HG03575 (cell line): ENCODE results near the gene KCNT2.

Source experiments
- ATAC-seq: cut with Tn5 transposase; IDR thresholded peaks from one replicate; pipeline ENCODE4 v1.9.1; 2021; ENCODE audit not compliant: unreplicated experiment, insufficient number of reproducible peaks, low FRiP score; ENCODE audit errors: extremely low read depth

KCNT2 gene

DNA sequence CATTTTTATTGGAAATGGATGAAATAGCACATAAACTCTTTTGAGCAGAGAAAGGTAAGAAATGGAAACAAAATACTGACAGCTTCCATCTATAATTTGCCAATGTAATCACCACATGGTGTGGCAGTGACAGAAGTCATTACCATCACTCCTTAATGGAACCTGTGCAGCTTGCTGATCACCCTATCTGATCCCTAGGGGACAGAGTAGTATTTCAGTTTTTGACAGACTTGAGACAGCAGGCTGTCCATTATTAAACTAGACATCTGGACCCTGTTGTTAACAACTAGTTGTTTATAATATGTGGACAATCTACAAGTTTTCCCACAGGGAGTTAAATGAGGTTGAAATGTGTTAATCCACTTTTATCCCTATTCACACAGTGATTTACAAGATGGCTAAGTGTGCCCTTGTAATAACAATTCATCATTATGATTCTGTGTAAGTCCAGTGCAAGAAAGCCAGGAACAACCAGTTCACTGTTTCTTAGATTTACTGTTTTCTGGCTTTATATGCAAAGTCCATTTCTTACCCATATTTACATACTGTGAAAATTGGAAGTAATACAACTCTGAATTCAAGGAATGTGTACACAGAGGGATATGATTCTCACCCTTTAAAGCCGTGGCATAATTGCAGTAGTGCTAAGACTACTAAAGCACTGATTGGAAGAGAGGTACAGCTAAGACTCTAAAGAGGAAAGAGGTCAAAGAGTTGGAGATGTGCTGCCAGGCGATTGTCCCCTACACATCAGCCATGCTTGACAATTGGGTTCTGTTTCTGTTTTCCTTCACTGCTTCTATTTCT, 9.1 kb downstream of the KCNT2 start:
- ATAC-seq = no peak

DNA sequence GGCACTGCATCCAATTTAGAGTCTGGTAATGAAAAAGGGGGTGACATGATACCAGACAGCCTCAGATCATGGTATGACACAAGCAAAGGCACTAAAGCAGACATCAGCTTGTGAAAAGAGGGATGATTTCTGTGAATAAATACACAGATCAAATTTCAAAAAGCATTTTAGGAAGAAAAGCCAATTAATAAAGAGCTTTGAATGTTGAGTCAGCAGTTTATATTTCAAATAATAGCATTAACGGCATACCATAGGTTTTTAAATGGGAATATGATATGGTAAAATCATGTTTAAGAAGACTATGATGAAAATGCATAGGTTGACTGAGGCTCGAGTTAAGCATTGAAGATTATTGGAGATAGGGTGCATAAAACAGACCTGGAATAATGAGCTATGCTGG, 13.5 kb downstream of the KCNT2 start:
- no peak for ATAC-seq

GRCh38 chr1:196593955-196594354, 14.3 kb downstream of the KCNT2 start:
- ATAC-seq = no peak

GRCh38 chr1:196590959-196591358, 17.3 kb downstream of the KCNT2 start:
- no peak for ATAC-seq

DNA sequence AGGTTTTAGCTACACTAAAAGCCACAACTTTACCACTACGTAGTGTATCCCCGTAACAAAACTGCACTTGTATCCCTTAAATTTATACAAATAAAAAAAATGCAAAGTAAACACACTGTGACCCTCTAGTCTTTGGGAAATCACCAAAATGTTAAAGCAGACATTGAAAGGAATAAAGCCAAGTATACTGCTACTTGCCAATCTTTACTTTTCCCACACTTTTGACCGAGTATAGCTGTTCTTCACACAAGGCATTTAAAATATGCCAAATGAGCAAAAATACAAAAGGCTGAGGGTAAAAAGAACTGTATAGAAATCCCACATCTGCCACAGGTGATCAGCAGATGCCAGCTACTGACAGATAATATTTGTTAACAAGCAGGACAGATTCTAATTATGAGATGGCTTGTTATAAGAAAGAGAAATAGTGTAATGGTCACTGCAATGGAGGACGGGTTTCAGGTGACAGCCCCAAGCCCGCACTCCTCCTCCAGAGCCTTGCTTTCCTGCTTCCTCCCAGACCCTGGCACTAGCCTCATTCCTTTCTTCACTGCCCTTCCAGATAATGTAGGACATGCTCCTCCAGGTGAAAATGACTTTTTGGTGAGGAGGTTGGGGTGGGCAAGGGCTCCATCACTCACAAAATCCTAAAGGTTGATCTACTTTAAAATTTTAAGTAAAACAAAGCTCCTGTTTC, 18.1 kb downstream of the KCNT2 start:
- ATAC-seq = no peak

DNA sequence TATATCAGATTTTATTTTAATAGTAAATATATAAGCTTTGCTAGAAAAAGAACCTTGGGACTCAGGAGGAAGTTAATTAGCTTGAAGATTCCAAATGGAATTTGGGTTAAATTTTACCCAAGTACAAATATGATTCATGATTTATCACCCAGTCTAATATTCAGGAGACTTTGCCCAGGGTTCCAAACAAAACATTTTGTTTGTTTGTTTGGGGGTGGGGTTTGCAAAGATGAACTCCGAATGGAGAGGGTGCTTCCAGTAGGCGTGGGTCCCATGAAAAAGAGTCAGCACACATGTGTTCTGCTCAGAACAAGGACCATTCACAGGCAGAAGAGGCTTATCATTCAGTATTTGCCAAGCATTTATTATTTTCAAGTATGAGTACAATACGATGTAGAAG, 23.5 kb downstream of the KCNT2 start:
- ATAC-seq = no peak

GRCh38 chr1:196577386-196577785, 30.9 kb downstream of the KCNT2 start:
- no peak for ATAC-seq

DNA sequence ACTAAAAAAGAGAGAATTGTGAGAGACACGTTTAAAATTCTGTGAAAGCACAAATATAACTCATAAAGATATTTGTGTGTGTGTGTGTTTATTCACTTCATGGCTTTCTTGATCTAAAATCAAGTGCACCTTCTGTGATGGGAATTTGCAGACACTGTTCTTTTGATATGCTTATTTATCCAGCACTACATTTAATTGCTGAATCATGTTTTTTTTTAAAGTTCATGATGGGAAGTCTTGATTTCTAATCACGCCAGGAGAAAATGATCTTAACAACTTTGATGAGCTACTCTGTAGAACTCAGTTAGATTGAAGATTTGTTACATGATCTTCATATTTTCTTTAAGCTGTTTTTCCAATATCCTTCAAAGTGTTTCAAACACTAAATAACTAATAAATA, 35.0 kb downstream of the KCNT2 start:
- no peak for ATAC-seq

- no peak for ATAC-seq
Measured at GRCh38 chr1:196567238-196567637, 41.0 kb downstream of the KCNT2 start.

DNA sequence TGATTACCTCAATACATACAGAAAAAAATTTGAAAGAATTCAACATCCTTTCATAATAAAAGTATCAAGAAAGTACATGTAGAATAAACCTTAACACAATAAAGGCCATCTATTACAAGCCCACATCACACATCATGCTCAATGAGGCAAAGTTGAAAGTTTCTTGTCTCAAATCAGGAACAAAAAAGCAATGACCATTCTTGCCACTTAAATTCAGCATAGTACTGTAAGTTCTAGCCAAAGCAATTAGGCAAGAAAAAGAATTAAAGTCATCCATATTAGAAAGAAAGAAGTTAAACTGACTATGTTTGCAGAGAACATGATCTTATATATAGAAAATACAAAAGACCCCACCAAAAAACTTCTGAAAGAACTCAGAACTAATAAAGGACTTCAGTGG, 44.5 kb downstream of the KCNT2 start:
- no peak for ATAC-seq

DNA sequence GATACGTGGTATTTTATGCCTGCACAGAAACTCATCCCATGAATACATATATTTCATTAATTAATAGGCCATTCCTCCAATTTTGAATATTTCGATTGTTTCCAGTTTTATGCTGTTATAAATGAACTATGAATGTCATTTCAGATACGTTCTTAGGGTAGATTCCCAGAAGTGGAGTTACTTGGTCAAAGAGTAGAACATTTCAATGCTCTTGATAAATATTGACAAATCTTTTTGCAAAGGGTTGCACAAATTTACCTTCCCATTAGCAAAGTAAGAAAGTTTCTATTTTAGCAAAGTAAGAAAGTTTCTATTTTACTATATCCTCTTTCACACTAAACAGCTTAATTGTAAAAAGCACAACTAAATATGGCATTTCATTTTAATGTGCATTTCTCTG, 48.9 kb downstream of the KCNT2 start:
- no peak for ATAC-seq

- no peak for ATAC-seq
Measured at GRCh38 chr1:196558411-196558810, 49.8 kb downstream of the KCNT2 start.

DNA sequence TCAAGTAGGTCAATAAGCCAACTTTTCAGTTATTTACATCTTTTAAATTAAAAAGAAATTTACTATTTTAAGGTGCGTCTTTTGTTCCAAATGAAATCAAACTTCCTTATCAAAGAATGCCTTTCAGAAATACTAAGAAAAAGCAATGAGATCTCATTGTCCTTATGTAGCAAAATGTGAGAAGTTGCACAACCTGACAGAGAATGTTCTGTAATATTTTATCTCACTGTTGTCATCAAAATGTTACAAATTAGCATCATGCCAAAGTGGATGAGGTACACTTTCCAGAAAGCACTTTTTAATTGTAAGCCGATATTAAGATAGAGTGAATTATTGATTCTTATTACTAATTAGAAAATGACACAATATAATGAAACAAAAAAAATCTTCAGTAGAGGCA, 50.4 kb downstream of the KCNT2 start:
- ATAC-seq = no peak

DNA sequence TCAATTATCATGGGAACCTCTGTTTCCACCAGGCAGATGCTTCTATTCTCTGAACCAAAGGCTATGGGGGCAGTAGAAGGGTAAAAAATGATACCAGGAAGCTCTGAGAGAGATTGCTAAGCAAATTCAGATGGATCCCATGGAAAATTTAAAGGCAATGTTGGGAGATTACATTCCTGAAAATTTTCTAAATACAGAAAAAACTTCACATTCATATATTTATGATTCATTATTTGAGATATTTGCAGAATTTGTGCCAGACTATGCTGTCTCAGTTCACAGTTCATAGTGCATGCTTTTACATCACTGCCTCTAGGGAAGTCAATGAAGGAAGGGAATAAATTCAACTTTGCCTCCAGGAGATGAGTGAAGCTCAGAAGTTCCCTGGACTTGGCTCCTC, 57.5 kb downstream of the KCNT2 start:
- no peak for ATAC-seq

GRCh38 chr1:196546272-196547111, 61.7 kb downstream of the KCNT2 start:
- ATAC-seq = no peak

DNA sequence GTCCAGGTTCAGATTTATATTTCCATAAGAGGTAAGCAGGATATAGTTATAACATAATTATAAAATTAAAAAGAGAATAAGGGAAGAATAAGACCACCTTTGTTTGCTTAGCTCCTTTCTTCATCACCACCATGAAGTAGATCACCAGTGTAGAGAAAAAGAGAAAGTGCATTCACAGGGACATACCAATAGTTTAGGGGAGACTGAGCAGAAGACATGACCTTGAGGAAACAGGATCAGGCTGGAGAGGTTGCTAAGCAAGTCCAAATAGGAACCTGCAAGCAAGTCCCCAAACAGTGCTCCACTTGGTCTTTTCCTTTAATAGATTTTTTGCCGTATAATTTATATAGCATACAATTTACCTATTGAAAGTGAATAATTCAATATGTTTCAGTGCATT, 63.0 kb downstream of the KCNT2 start:
- no peak for ATAC-seq

- no peak for ATAC-seq
Measured at GRCh38 chr1:196544617-196545016, 63.6 kb downstream of the KCNT2 start.

DNA sequence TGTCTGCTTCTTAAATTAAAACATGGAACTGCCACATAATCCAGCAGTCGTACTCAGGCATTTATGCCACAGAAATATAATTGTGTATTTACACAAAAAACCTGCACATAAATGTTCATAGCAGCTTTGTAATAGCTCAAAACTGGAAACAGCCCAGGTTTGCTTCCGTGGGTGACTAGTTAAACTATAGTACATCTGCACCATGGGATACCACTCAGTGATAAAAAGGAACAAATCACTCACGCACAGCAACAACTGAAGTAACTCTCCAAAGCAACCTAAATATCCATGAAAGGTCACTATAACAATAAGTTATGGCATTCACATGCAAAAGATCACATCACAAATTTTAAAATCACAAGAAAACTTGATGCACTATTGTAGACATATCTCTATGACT, 64.4 kb downstream of the KCNT2 start:
- no peak for ATAC-seq

GRCh38 chr1:196538473-196538872, 69.8 kb downstream of the KCNT2 start:
- ATAC-seq = no peak

- ATAC-seq = no peak
Measured at GRCh38 chr1:196535727-196536126, 72.5 kb downstream of the KCNT2 start.
